SK-N-SH treated with all-trans-retinoic acid at 6 μM for 48 hours (cell line): ENCODE results near the gene INTS1.

Source experiments
- ATAC-seq: fragments of 200-7000 bp; cut with Tn5 transposase; 3 replicates; pipeline ENCODE4 v1.9.1; 2020; ENCODE audit warnings: mild to moderate bottlenecking, moderate library complexity
- ARNTL ChIP-seq: fragments of 450-650 bp; formaldehyde crosslinking; IDR thresholded peaks from 2 replicates; pipeline ENCODE4 v1.5.0; 2020; ENCODE audit warnings: low read depth, mild to moderate bottlenecking, moderate library complexity, borderline replicate concordance
- ESRRG ChIP-seq: fragments of 250-450 bp; sonication (Bioruptor Pico); IDR thresholded peaks from 2 replicates; pipeline ENCODE4 v1.6.1; 2021; ENCODE audit warnings: mild to moderate bottlenecking
- GLIS3 ChIP-seq: fragments of 250-450 bp; sonication (Bioruptor Pico); IDR thresholded peaks from 2 replicates; pipeline ENCODE4 v1.5.0; 2020; ENCODE audit warnings: mild to moderate bottlenecking, moderate library complexity
- ISL1 ChIP-seq: fragments of 250-450 bp; sonication (Bioruptor Pico); IDR thresholded peaks from 2 replicates; pipeline ENCODE4 v2.1.2; 2022; ENCODE audit warnings: mild to moderate bottlenecking, moderate library complexity
- OSR1 ChIP-seq: fragments of 250-450 bp; sonication (Bioruptor Pico); IDR thresholded peaks from 2 replicates; pipeline ENCODE4 v1.8.0; 2022; ENCODE audit warnings: moderate library complexity, mild to moderate bottlenecking, inconsistent platforms
- PPARA ChIP-seq: fragments of 250-450 bp; sonication (Bioruptor Pico); IDR thresholded peaks from 2 replicates; pipeline ENCODE4 v1.5.0; 2020; ENCODE audit warnings: mild to moderate bottlenecking, borderline replicate concordance
- RARB ChIP-seq: fragments of 250-450 bp; sonication (Bioruptor Pico); IDR thresholded peaks from 2 replicates; pipeline ENCODE4 v1.8.0; 2021; ENCODE audit warnings: mild to moderate bottlenecking, moderate library complexity
- SNAI2 ChIP-seq: fragments of 250-450 bp; sonication (Bioruptor Pico); IDR thresholded peaks from 2 replicates; pipeline ENCODE4 v1.5.0; 2020; ENCODE audit warnings: mild to moderate bottlenecking, moderate library complexity
- TCF4 ChIP-seq: fragments of 250-450 bp; sonication (Bioruptor Pico); IDR thresholded peaks from 2 replicates; pipeline ENCODE4 v1.8.0; 2021; ENCODE audit warnings: mild to moderate bottlenecking, moderate library complexity, borderline replicate concordance
- TOX ChIP-seq: fragments of 250-450 bp; sonication (Bioruptor Pico); IDR thresholded peaks from 2 replicates; pipeline ENCODE4 v1.8.0; 2021; ENCODE audit warnings: mild to moderate bottlenecking, moderate library complexity, borderline replicate concordance
- ZC3H10 ChIP-seq: fragments of 250-450 bp; sonication (Bioruptor Pico); IDR thresholded peaks from 2 replicates; pipeline ENCODE4 v1.5.1; 2021; ENCODE audit warnings: mild to moderate bottlenecking, moderate library complexity
- ZFP3 ChIP-seq: fragments of 250-450 bp; sonication (Bioruptor Pico); IDR thresholded peaks from 2 replicates; pipeline ENCODE4 v1.5.0; 2020; ENCODE audit warnings: mild to moderate bottlenecking, moderate library complexity
- ZFP30 ChIP-seq: fragments of 450-650 bp; formaldehyde crosslinking; IDR thresholded peaks from 2 replicates; pipeline ENCODE4 v1.5.0; 2022; ENCODE audit warnings: mild to moderate bottlenecking, moderate library complexity
- ZNF565 ChIP-seq: fragments of 450-650 bp; formaldehyde crosslinking; conservative IDR thresholded peaks from 2 replicates; pipeline ENCODE4 v1.5.0; 2020; ENCODE audit warnings: low read depth, mild to moderate bottlenecking, moderate library complexity
- ZNF70 ChIP-seq: fragments of 450-650 bp; formaldehyde crosslinking; IDR thresholded peaks from 2 replicates; pipeline ENCODE4 v1.5.0; 2020; ENCODE audit warnings: mild to moderate bottlenecking, moderate library complexity
- ZNF8 ChIP-seq: fragments of 450-650 bp; formaldehyde crosslinking; IDR thresholded peaks from 2 replicates; pipeline ENCODE4 v1.5.0; 2020; ENCODE audit warnings: mild to moderate bottlenecking, moderate library complexity
- TF ChIP-seq, protein P1 (sequence below): fragments of 250-450 bp; sonication (Bioruptor Pico); IDR thresholded peaks from 2 replicates; pipeline ENCODE4 v1.5.1; 2021; ENCODE audit warnings: mild to moderate bottlenecking, moderate library complexity
- TF ChIP-seq, protein P2 (sequence below): fragments of 250-450 bp; sonication (Bioruptor Pico); IDR thresholded peaks from 2 replicates; pipeline ENCODE4 v1.8.0; 2021; ENCODE audit warnings: low read depth, mild to moderate bottlenecking, moderate library complexity, borderline replicate concordance
- TF ChIP-seq, protein P3 (sequence below): fragments of 250-450 bp; sonication (Bioruptor Pico); IDR thresholded peaks from 2 replicates; pipeline ENCODE4 v1.5.1; 2020; ENCODE audit warnings: low read depth, mild to moderate bottlenecking, moderate library complexity
- TF ChIP-seq, protein P4 (sequence below): fragments of 250-450 bp; sonication (Bioruptor Pico); IDR thresholded peaks from 2 replicates; pipeline ENCODE4 v1.5.0; 2020; ENCODE audit warnings: mild to moderate bottlenecking, moderate library complexity
- TF ChIP-seq, protein P5 (sequence below): fragments of 250-450 bp; sonication (Bioruptor Pico); IDR thresholded peaks from 2 replicates; pipeline ENCODE4 v1.8.0; 2020; ENCODE audit warnings: mild to moderate bottlenecking, moderate library complexity, borderline replicate concordance

INTS1 gene

DNA sequence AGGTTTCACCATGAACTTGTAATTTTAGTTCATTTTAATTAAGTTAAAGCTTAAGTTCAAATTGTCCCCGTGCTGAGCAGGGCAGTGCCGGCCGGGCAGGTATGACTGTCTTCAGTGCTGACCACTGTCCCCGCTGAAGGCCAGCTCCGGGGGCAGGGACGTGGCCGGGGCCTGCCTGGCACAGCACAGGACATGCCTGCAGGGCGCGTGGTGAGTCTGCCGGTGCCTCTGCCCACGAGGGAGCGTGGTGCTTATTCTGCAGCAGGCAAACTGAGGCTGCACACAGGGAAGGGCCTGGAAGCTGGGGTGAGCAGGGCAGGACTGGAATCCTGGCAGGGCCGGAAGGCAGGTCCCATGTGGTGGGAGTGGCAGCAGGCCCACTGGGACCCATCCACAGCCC is 54.7 kb downstream of the INTS1 start (continued):
- TF ChIP-seq, protein P1, sequence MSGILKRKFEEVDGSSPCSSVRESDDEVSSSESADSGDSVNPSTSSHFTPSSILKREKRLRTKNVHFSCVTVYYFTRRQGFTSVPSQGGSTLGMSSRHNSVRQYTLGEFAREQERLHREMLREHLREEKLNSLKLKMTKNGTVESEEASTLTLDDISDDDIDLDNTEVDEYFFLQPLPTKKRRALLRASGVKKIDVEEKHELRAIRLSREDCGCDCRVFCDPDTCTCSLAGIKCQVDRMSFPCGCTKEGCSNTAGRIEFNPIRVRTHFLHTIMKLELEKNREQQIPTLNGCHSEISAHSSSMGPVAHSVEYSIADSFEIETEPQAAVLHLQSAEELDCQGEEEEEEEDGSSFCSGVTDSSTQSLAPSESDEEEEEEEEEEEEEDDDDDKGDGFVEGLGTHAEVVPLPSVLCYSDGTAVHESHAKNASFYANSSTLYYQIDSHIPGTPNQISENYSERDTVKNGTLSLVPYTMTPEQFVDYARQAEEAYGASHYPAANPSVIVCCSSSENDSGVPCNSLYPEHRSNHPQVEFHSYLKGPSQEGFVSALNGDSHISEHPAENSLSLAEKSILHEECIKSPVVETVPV (CRISPR knock-in tag): no peak
- TF ChIP-seq ISL1 (CRISPR knock-in tag): no peak
- TF ChIP-seq TCF4 (CRISPR knock-in tag): no peak
- no peak for TF ChIP-seq TOX (CRISPR knock-in tag)
- TF ChIP-seq PPARA (CRISPR knock-in tag): no peak
- TF ChIP-seq ZNF8: no peak
- TF ChIP-seq ESRRG (CRISPR knock-in tag): no peak
- TF ChIP-seq RARB (CRISPR knock-in tag): no peak
- no peak for TF ChIP-seq ZNF565 (CRISPR knock-in tag)

DNA sequence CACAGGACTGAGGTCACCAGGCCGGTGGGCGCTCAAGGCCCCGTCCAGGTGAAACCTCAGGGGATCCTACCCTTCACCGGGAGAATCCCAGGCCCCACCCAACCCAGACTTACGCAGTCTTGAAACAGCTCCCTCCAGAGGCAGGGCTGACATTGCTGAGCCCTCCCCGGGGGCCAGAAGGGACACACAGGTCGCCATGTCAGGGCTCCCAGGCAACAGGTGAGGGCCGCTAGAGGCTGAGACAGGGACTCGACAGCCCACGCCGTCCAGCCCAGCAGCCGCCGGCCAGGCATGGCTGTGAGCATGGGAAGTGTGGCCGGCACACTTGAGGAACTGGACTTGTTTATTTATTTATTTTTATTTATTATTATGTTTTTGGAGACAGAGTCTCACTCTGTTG is 55.2 kb downstream of the INTS1 start:
- ATAC-seq: no peak
- no peak for TF ChIP-seq ZFP30
- TF ChIP-seq, protein P2, sequence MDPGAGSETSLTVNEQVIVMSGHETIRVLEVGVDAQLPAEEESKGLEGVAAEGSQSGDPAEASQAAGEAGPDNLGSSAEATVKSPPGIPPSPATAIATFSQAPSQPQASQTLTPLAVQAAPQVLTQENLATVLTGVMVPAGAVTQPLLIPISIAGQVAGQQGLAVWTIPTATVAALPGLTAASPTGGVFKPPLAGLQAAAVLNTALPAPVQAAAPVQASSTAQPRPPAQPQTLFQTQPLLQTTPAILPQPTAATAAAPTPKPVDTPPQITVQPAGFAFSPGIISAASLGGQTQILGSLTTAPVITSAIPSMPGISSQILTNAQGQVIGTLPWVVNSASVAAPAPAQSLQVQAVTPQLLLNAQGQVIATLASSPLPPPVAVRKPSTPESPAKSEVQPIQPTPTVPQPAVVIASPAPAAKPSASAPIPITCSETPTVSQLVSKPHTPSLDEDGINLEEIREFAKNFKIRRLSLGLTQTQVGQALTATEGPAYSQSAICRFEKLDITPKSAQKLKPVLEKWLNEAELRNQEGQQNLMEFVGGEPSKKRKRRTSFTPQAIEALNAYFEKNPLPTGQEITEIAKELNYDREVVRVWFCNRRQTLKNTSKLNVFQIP (CRISPR knock-in tag): no peak
- no peak for TF ChIP-seq ZFP3
- no peak for TF ChIP-seq GLIS3 (CRISPR knock-in tag)
- TF ChIP-seq TOX (CRISPR knock-in tag): no peak
- TF ChIP-seq SNAI2 (CRISPR knock-in tag): no peak
- TF ChIP-seq ISL1 (CRISPR knock-in tag): no peak
- no peak for TF ChIP-seq ZNF565 (CRISPR knock-in tag)
- TF ChIP-seq ZNF8: no peak
- TF ChIP-seq ESRRG (CRISPR knock-in tag): no peak
- TF ChIP-seq, protein P3, sequence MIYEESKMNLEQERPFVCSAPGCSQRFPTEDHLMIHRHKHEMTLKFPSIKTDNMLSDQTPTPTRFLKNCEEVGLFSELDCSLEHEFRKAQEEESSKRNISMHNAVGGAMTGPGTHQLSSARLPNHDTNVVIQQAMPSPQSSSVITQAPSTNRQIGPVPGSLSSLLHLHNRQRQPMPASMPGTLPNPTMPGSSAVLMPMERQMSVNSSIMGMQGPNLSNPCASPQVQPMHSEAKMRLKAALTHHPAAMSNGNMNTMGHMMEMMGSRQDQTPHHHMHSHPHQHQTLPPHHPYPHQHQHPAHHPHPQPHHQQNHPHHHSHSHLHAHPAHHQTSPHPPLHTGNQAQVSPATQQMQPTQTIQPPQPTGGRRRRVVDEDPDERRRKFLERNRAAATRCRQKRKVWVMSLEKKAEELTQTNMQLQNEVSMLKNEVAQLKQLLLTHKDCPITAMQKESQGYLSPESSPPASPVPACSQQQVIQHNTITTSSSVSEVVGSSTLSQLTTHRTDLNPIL: no peak
- TF ChIP-seq ZC3H10 (CRISPR knock-in tag): no peak
- no peak for TF ChIP-seq TCF4 (CRISPR knock-in tag)
- TF ChIP-seq PPARA (CRISPR knock-in tag): no peak
- no peak for TF ChIP-seq ZNF70 (CRISPR knock-in tag)
- TF ChIP-seq, protein P1 (CRISPR knock-in tag): no peak
- TF ChIP-seq OSR1: no peak
- no peak for TF ChIP-seq ARNTL (CRISPR knock-in tag)
- TF ChIP-seq, protein P4, sequence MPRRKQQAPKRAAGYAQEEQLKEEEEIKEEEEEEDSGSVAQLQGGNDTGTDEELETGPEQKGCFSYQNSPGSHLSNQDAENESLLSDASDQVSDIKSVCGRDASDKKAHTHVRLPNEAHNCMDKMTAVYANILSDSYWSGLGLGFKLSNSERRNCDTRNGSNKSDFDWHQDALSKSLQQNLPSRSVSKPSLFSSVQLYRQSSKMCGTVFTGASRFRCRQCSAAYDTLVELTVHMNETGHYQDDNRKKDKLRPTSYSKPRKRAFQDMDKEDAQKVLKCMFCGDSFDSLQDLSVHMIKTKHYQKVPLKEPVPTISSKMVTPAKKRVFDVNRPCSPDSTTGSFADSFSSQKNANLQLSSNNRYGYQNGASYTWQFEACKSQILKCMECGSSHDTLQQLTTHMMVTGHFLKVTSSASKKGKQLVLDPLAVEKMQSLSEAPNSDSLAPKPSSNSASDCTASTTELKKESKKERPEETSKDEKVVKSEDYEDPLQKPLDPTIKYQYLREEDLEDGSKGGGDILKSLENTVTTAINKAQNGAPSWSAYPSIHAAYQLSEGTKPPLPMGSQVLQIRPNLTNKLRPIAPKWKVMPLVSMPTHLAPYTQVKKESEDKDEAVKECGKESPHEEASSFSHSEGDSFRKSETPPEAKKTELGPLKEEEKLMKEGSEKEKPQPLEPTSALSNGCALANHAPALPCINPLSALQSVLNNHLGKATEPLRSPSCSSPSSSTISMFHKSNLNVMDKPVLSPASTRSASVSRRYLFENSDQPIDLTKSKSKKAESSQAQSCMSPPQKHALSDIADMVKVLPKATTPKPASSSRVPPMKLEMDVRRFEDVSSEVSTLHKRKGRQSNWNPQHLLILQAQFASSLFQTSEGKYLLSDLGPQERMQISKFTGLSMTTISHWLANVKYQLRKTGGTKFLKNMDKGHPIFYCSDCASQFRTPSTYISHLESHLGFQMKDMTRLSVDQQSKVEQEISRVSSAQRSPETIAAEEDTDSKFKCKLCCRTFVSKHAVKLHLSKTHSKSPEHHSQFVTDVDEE (CRISPR knock-in tag): no peak

DNA sequence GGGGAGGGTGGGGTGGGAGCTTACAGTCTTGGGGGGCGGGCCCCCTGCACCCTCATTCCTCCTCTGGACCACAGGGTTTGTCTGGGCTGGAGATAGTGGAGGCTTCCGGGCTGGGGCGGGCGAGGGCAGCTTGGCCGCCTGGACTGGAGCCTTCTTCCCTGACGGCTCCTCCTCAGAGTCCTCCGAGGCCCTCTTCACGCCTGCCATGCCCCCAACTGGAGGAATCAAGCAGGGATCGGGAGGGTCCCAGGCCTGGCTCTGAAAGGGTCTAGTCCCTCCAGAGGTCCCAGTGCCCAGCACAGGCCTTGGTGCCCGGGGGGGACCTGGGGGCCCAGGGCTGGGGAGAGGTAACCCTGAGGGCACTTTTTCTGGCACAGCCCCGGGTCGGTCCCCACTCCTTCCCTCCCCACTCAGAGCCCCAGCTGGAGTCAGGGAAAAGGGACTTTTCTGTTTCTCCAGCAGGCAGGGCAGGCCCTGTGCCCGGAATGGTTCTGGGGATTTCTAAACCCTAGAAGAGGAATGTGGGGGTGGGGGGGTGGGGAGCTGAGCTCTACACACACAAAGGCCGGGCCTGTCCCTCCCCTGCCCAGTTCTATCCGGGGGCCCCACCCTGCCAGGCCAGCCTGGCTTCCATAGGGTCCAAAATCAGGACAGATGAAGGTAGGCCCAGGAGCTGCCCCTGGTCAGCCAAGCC is 56.5 kb downstream of the INTS1 start:
- TF ChIP-seq ISL1 (CRISPR knock-in tag): no peak
- no peak for TF ChIP-seq ESRRG (CRISPR knock-in tag)
- no peak for TF ChIP-seq OSR1
- TF ChIP-seq TOX (CRISPR knock-in tag): no peak
- TF ChIP-seq, protein P3: no peak
- TF ChIP-seq, protein P5, sequence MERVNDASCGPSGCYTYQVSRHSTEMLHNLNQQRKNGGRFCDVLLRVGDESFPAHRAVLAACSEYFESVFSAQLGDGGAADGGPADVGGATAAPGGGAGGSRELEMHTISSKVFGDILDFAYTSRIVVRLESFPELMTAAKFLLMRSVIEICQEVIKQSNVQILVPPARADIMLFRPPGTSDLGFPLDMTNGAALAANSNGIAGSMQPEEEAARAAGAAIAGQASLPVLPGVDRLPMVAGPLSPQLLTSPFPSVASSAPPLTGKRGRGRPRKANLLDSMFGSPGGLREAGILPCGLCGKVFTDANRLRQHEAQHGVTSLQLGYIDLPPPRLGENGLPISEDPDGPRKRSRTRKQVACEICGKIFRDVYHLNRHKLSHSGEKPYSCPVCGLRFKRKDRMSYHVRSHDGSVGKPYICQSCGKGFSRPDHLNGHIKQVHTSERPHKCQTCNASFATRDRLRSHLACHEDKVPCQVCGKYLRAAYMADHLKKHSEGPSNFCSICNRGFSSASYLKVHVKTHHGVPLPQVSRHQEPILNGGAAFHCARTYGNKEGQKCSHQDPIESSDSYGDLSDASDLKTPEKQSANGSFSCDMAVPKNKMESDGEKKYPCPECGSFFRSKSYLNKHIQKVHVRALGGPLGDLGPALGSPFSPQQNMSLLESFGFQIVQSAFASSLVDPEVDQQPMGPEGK (CRISPR knock-in tag): no peak
- TF ChIP-seq ZC3H10 (CRISPR knock-in tag): no peak
- TF ChIP-seq PPARA (CRISPR knock-in tag): no peak
- no peak for TF ChIP-seq RARB (CRISPR knock-in tag)
- no peak for TF ChIP-seq TCF4 (CRISPR knock-in tag)
- no peak for TF ChIP-seq ZFP3
- TF ChIP-seq SNAI2 (CRISPR knock-in tag): no peak
- TF ChIP-seq ZNF70 (CRISPR knock-in tag): no peak
- peak; percentile 5; the same call in 2 of the 3 replicates for ATAC-seq
